ENCODE measurements around the gene LRMDA.

The LRMDA gene

GRCh38 chr10:76126607-76127527 lies 695.4 kb downstream of the LRMDA start:
- H3K9me3 Mint-ChIP-seq = no peaks in the 10 kb centered on the region
- H3K36me3 Mint-ChIP-seq (ENCODE audit: low read depth) = no peaks in the 10 kb centered on the region
- no peak overlapping the region for H3K4me3 Mint-ChIP-seq
- H3K4me1 Mint-ChIP-seq = peaks cover 39% of the 10 kb centered on the region
- no peak for DNase-seq
- no peak overlapping the region for H3K27ac Mint-ChIP-seq
- TF ChIP-seq CTCF (IDR thresholded peaks at IDR 0.05) = no peak
- peaks cover 5% of the 10 kb centered on the region for H3K27me3 Mint-ChIP-seq (ENCODE audit: low read depth, poor library complexity)

- Mint-ChIP-seq H3K4me1 (peaks cover 52% of the 10 kb centered on the region), H3K36me3 (ENCODE audit: low read depth) (no peaks in the 10 kb centered on the region), H3K27me3 (ENCODE audit: low read depth, poor library complexity) (no peaks in the 10 kb centered on the region), H3K4me3 (no peak overlapping the region), H3K9me3 (no peaks in the 10 kb centered on the region), H3K27ac (no peak overlapping the region)
- DNase-seq = no peak
- no peak for TF ChIP-seq CTCF (IDR thresholded peaks at IDR 0.05)
Observed at GRCh38 chr10:76127984-76128589, 696.7 kb downstream of the LRMDA start.

GRCh38 chr10:76129213-76129612 lies 697.8 kb downstream of the LRMDA start:
- Mint-ChIP-seq H3K9me3 (no peaks in the 10 kb centered on the region), H3K4me1 (peaks cover 58% of the 10 kb centered on the region), H3K27ac (no peak overlapping the region), H3K36me3 (ENCODE audit: low read depth) (no peaks in the 10 kb centered on the region), H3K4me3 (no peak overlapping the region), H3K27me3 (ENCODE audit: low read depth, poor library complexity) (no peaks in the 10 kb centered on the region)
- no peak for TF ChIP-seq CTCF (IDR thresholded peaks at IDR 0.05)
- no peak for DNase-seq

GRCh38 chr10:76130892-76131291 lies 699.5 kb downstream of the LRMDA start:
- no peaks in the 10 kb centered on the region for H3K36me3 Mint-ChIP-seq (ENCODE audit: low read depth)
- no peak overlapping the region for H3K4me3 Mint-ChIP-seq
- peaks cover 66% of the 10 kb centered on the region for H3K4me1 Mint-ChIP-seq
- TF ChIP-seq CTCF (IDR thresholded peaks at IDR 0.05) = no peak
- no peak for DNase-seq
- H3K27ac Mint-ChIP-seq = no peak overlapping the region
- H3K9me3 Mint-ChIP-seq = no peaks in the 10 kb centered on the region
- H3K27me3 Mint-ChIP-seq (ENCODE audit: low read depth, poor library complexity) = no peaks in the 10 kb centered on the region

GRCh38 chr10:76133597-76134255 lies 702.3 kb downstream of the LRMDA start:
- no peaks in the 10 kb centered on the region for H3K27me3 Mint-ChIP-seq (ENCODE audit: low read depth, poor library complexity)
- no peak for TF ChIP-seq CTCF (IDR thresholded peaks at IDR 0.05)
- DNase-seq = peak; percentile 16
- H3K4me3 Mint-ChIP-seq = peak overlapping the region; percentile 7
- H3K9me3 Mint-ChIP-seq = no peaks in the 10 kb centered on the region
- peak overlapping the region; percentile 89 for H3K27ac Mint-ChIP-seq
- peaks cover 75% of the 10 kb centered on the region for H3K4me1 Mint-ChIP-seq
- no peaks in the 10 kb centered on the region for H3K36me3 Mint-ChIP-seq (ENCODE audit: low read depth)

Data from nephron progenitor cell (in vitro differentiated cells).